ENCODE measurements around the gene NES.

NES gene

GRCh38 chr1:156677616-156678596 lies 699 bp upstream of the NES start (continued):
- no peak for TF ChIP-seq ZNF837 (tag by site-specific recombination; IDR thresholded peaks at IDR 0.05)
- TF ChIP-seq ZNF302 (tag by site-specific recombination; IDR thresholded peaks at IDR 0.05; ENCODE audit: low read depth): no peak
- TF ChIP-seq ZNF157 (tag by site-specific recombination; IDR thresholded peaks at IDR 0.05): no peak
- peak; percentile 64 for TF ChIP-seq ZNF335 (tag by site-specific recombination; conservative IDR thresholded peaks at IDR 0.05)
- TF ChIP-seq ZNF513 (tag by site-specific recombination; IDR thresholded peaks at IDR 0.05): no peak
- TF ChIP-seq ZNF544 (tag by site-specific recombination; IDR thresholded peaks at IDR 0.05): no peak
- TF ChIP-seq ZNF76 (tag by site-specific recombination; IDR thresholded peaks at IDR 0.05; ENCODE audit: borderline replicate concordance, low read depth): peak; percentile 87
- no peak for TF ChIP-seq HOXA7 (CRISPR knock-in tag; IDR thresholded peaks at IDR 0.05; ENCODE audit: borderline replicate concordance)
- TF ChIP-seq ZNF423 (tag by site-specific recombination; IDR thresholded peaks at IDR 0.05): 0 out of 2 replicates have a peak, but pooled peaks have one; percentile 24
- TF ChIP-seq ZFP41 (tag by site-specific recombination; IDR thresholded peaks at IDR 0.05; ENCODE audit: borderline replicate concordance): no peak
- no peak for TF ChIP-seq ZNF548 (tag by site-specific recombination; IDR thresholded peaks at IDR 0.05)
- TF ChIP-seq ZNF624 (tag by site-specific recombination; IDR thresholded peaks at IDR 0.05): no peak
- TF ChIP-seq MYNN (tag by site-specific recombination; IDR thresholded peaks at IDR 0.05; ENCODE audit: borderline replicate concordance): no peak
- no peak for TF ChIP-seq ZNF354C (tag by site-specific recombination; IDR thresholded peaks at IDR 0.05; ENCODE audit: borderline replicate concordance, low read depth)
- peak; percentile 24; the same call in 1 of the 2 replicates for TF ChIP-seq ZFP69B (tag by site-specific recombination; IDR thresholded peaks at IDR 0.05)
- peak; percentile 56; the same call in 1 of the 2 replicates for TF ChIP-seq ZBTB48 (tag by site-specific recombination; IDR thresholded peaks at IDR 0.05)
- no peak for TF ChIP-seq ZNF473 (tag by site-specific recombination; IDR thresholded peaks at IDR 0.05)
- no peak for TF ChIP-seq ZNF121 (tag by site-specific recombination; IDR thresholded peaks at IDR 0.05)
- TF ChIP-seq ZNF529 (tag by site-specific recombination; IDR thresholded peaks at IDR 0.05; ENCODE audit: insufficient replicate concordance): no peak
- no peak for TF ChIP-seq ZNF555 (tag by site-specific recombination; conservative IDR thresholded peaks at IDR 0.05)
- TF ChIP-seq ZNF2 (tag by site-specific recombination; IDR thresholded peaks at IDR 0.05): peak; percentile 56; the same call in 1 of the 2 replicates
- peak; percentile 20; the same call in 1 of the 2 replicates for TF ChIP-seq ZNF843 (tag by site-specific recombination; IDR thresholded peaks at IDR 0.05)
- no peak for TF ChIP-seq ZNF530 (tag by site-specific recombination; IDR thresholded peaks at IDR 0.05; ENCODE audit: low read depth)
- TF ChIP-seq KLF7 (tag by site-specific recombination; IDR thresholded peaks at IDR 0.05; ENCODE audit: borderline replicate concordance): 0 out of 2 replicates have a peak, but pooled peaks have one; percentile 4
- TF ChIP-seq ZNF558 (tag by site-specific recombination; IDR thresholded peaks at IDR 0.05): no peak; the same call in 1 of the 2 replicates
- no peak for TF ChIP-seq ZNF16 (tag by site-specific recombination; IDR thresholded peaks at IDR 0.05; ENCODE audit: low read depth)
- TF ChIP-seq ZBTB1 (tag by site-specific recombination; IDR thresholded peaks at IDR 0.05): no peak
- 0 out of 2 replicates have a peak, but pooled peaks have one; percentile 29 for TF ChIP-seq YY1 (tag by site-specific recombination; IDR thresholded peaks at IDR 0.05)
- no peak for TF ChIP-seq BCL11A (tag by site-specific recombination; IDR thresholded peaks at IDR 0.05; ENCODE audit: low read depth)
- TF ChIP-seq ZBTB8A (tag by site-specific recombination; IDR thresholded peaks at IDR 0.05): no peak; the same call in 1 of the 2 replicates
- TF ChIP-seq ZNF140 (tag by site-specific recombination; IDR thresholded peaks at IDR 0.05): no peak
- peak; percentile 65 for TF ChIP-seq SP7 (tag by site-specific recombination; IDR thresholded peaks at IDR 0.05)
- TF ChIP-seq ZBTB7A (tag by site-specific recombination; IDR thresholded peaks at IDR 0.05; ENCODE audit: low read depth): no peak
- no peak for TF ChIP-seq ZFP3 (tag by site-specific recombination; IDR thresholded peaks at IDR 0.05; ENCODE audit: low read depth)
- TF ChIP-seq ZNF311 (tag by site-specific recombination; IDR thresholded peaks at IDR 0.05; ENCODE audit: borderline replicate concordance): no peak
- TF ChIP-seq ZNF654 (tag by site-specific recombination; IDR thresholded peaks at IDR 0.05; ENCODE audit: low read depth): peak; percentile 86
- TF ChIP-seq ZNF560 (tag by site-specific recombination; IDR thresholded peaks at IDR 0.05; ENCODE audit: borderline replicate concordance): no peak

Data from HEK293 (cell line).